Measurements from ENCODE around the gene KANK4.

DNA sequence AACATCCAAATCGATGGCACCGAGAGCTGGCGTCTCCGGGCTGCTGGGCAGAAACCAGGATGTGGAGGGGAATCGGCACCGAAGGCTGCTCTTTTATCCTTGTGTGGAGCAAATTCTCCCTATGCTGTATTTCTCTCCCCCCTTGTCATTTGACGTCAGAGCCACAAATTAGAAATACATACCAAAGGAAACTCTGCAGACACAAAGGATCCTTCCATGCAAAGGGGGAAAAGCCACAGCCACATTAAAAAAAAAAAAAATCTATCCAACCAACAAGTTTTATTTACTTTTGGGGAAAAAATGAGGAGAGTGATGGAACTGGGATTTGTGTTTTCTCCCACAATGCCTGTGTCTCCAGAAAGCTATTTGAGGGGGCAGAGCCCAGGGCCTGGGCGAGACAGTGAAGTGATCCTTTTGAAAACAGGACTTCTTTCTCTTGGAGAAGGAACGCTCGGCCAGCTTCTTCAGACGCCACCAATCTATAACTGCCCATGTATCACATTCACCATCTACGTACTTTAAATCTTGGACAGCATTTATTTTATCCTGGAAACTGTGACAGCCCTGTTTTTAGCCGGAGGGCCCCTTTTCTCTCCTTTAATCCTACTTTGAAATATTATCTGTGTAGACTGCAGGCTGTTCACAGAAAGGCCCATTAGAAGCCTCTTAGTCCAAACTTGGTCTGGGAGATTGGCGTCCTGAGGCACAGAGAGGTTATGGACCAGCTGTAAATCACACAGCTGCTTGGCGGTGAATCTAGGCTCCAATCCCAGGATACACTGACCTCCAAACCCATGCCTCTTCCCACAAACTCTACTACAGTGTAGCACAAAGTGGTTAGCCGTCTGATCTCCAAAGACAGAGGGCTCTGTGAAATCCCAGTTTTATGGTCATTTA, 4.5 kb downstream of the KANK4 start:
- TF ChIP-seq, protein P1, sequence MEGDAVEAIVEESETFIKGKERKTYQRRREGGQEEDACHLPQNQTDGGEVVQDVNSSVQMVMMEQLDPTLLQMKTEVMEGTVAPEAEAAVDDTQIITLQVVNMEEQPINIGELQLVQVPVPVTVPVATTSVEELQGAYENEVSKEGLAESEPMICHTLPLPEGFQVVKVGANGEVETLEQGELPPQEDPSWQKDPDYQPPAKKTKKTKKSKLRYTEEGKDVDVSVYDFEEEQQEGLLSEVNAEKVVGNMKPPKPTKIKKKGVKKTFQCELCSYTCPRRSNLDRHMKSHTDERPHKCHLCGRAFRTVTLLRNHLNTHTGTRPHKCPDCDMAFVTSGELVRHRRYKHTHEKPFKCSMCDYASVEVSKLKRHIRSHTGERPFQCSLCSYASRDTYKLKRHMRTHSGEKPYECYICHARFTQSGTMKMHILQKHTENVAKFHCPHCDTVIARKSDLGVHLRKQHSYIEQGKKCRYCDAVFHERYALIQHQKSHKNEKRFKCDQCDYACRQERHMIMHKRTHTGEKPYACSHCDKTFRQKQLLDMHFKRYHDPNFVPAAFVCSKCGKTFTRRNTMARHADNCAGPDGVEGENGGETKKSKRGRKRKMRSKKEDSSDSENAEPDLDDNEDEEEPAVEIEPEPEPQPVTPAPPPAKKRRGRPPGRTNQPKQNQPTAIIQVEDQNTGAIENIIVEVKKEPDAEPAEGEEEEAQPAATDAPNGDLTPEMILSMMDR (IDR thresholded peaks at IDR 0.05), result no peak
- TF ChIP-seq POLR2A (IDR thresholded peaks at IDR 0.05), result no peak

Data from uterus (tissue), 2 donors.